Measurements from ENCODE around the gene GNAQ. TPM values are rescaled to one million over a fixed set of nuclear protein-coding genes. Genes with fewer than 3 reads are reported as not detected.
"Not testable (repeated sequence)": the region's sequence is repeated elsewhere in the genome, so short reads cannot be mapped to it uniquely, and the experiment has no call there.

GNAQ gene
- total RNA-seq, 2 experiments from 2014 or later = 22.4 to 22.7 TPM

GRCh38 chr9:77770340-77770739 lies 261.3 kb downstream of the GNAQ start:
- Mint-ChIP-seq H3K27me3 (no peaks in the 10 kb centered on the region), H3K36me3 (peaks cover 9% of the 10 kb centered on the region), H3K4me3 (no peak overlapping the region), H3K4me1 (no peaks in the 10 kb centered on the region), H3K27ac (no peak overlapping the region), H3K9me3 (peaks cover 3% of the 10 kb centered on the region)
- no peak for DNase-seq

GRCh38 chr9:77769246-77769645 lies 262.4 kb downstream of the GNAQ start:
- no peaks in the 10 kb centered on the region for H3K27me3 Mint-ChIP-seq
- no peaks in the 10 kb centered on the region for H3K4me1 Mint-ChIP-seq
- DNase-seq = no peak
- H3K9me3 Mint-ChIP-seq = peaks cover 3% of the 10 kb centered on the region
- H3K36me3 Mint-ChIP-seq = peaks cover 13% of the 10 kb centered on the region
- H3K27ac Mint-ChIP-seq = no peak overlapping the region
- H3K4me3 Mint-ChIP-seq = no peak overlapping the region

- no peak for DNase-seq
- no peak overlapping the region for H3K4me3 Mint-ChIP-seq
- H3K36me3 Mint-ChIP-seq = peaks cover 19% of the 10 kb centered on the region
- H3K27ac Mint-ChIP-seq = no peak overlapping the region
- peaks cover 3% of the 10 kb centered on the region for H3K9me3 Mint-ChIP-seq
- no peaks in the 10 kb centered on the region for H3K4me1 Mint-ChIP-seq
- H3K27me3 Mint-ChIP-seq = no peaks in the 10 kb centered on the region
Observed at GRCh38 chr9:77766587-77766986, 265.0 kb downstream of the GNAQ start.

- no peak overlapping the region for H3K27ac Mint-ChIP-seq
- no peak for DNase-seq
- H3K9me3 Mint-ChIP-seq = peaks cover 3% of the 10 kb centered on the region
- no peaks in the 10 kb centered on the region for H3K27me3 Mint-ChIP-seq
- no peaks in the 10 kb centered on the region for H3K4me1 Mint-ChIP-seq
- no peak overlapping the region for H3K4me3 Mint-ChIP-seq
- peaks cover 16% of the 10 kb centered on the region for H3K36me3 Mint-ChIP-seq
Observed at GRCh38 chr9:77765781-77766259, 265.8 kb downstream of the GNAQ start.

- Mint-ChIP-seq H3K27me3 (no peaks in the 10 kb centered on the region), H3K4me3 (no peak overlapping the region), H3K36me3 (peaks cover 17% of the 10 kb centered on the region), H3K27ac (no peak overlapping the region), H3K4me1 (no peaks in the 10 kb centered on the region), H3K9me3 (peaks cover 3% of the 10 kb centered on the region)
- no peak for DNase-seq
Observed at GRCh38 chr9:77764894-77765780, 266.5 kb downstream of the GNAQ start.

- Mint-ChIP-seq H3K36me3 (peaks cover 18% of the 10 kb centered on the region), H3K27ac (no peak overlapping the region), H3K27me3 (no peaks in the 10 kb centered on the region), H3K4me3 (no peak overlapping the region), H3K9me3 (peaks cover 3% of the 10 kb centered on the region), H3K4me1 (no peaks in the 10 kb centered on the region)
- no peak for DNase-seq
Observed at GRCh38 chr9:77763566-77763965, 268.0 kb downstream of the GNAQ start.

- peaks cover 34% of the 10 kb centered on the region for H3K36me3 Mint-ChIP-seq
- H3K9me3 Mint-ChIP-seq, H3K4me3 Mint-ChIP-seq, H3K27me3 Mint-ChIP-seq, DNase-seq, H3K4me1 Mint-ChIP-seq, H3K27ac Mint-ChIP-seq: not testable (repeated sequence)
Observed at GRCh38 chr9:77760919-77761318, 270.7 kb downstream of the GNAQ start.

GRCh38 chr9:77759391-77759790 lies 272.2 kb downstream of the GNAQ start:
- Mint-ChIP-seq H3K27ac (no peak overlapping the region), H3K27me3 (no peaks in the 10 kb centered on the region), H3K9me3 (peaks cover 6% of the 10 kb centered on the region), H3K4me3 (no peak overlapping the region), H3K36me3 (peaks cover 26% of the 10 kb centered on the region), H3K4me1 (no peaks in the 10 kb centered on the region)
- DNase-seq = no peak

- H3K27ac Mint-ChIP-seq = no peak overlapping the region
- H3K4me3 Mint-ChIP-seq = no peak overlapping the region
- H3K4me1 Mint-ChIP-seq = peaks cover 5% of the 10 kb centered on the region
- H3K27me3 Mint-ChIP-seq = no peaks in the 10 kb centered on the region
- peaks cover 6% of the 10 kb centered on the region for H3K9me3 Mint-ChIP-seq
- H3K36me3 Mint-ChIP-seq = peaks cover 20% of the 10 kb centered on the region
- DNase-seq = no peak
Observed at GRCh38 chr9:77756449-77756848, 275.2 kb downstream of the GNAQ start.

GRCh38 chr9:77753180-77753579 lies 278.4 kb downstream of the GNAQ start:
- peaks cover 6% of the 10 kb centered on the region for H3K9me3 Mint-ChIP-seq
- H3K36me3 Mint-ChIP-seq = peaks cover 18% of the 10 kb centered on the region
- H3K4me3 Mint-ChIP-seq = no peak overlapping the region
- H3K27me3 Mint-ChIP-seq = no peaks in the 10 kb centered on the region
- H3K27ac Mint-ChIP-seq = no peak overlapping the region
- peaks cover 7% of the 10 kb centered on the region for H3K4me1 Mint-ChIP-seq
- no peak for DNase-seq

- Mint-ChIP-seq H3K27me3 (no peaks in the 10 kb centered on the region), H3K36me3 (peaks cover 16% of the 10 kb centered on the region), H3K9me3 (peaks cover 5% of the 10 kb centered on the region), H3K4me1 (peaks cover 13% of the 10 kb centered on the region), H3K4me3 (no peak overlapping the region), H3K27ac (no peak overlapping the region)
- DNase-seq = no peak
Observed at GRCh38 chr9:77752554-77752953, 279.1 kb downstream of the GNAQ start.

GRCh38 chr9:77751341-77752091 lies 280.1 kb downstream of the GNAQ start:
- no peaks in the 10 kb centered on the region for H3K27me3 Mint-ChIP-seq
- peaks cover 20% of the 10 kb centered on the region for H3K4me1 Mint-ChIP-seq
- peak overlapping the region; percentile 54 for H3K27ac Mint-ChIP-seq
- H3K4me3 Mint-ChIP-seq = peak overlapping the region; percentile 29
- peaks cover 12% of the 10 kb centered on the region for H3K36me3 Mint-ChIP-seq
- H3K9me3 Mint-ChIP-seq = peaks cover 1% of the 10 kb centered on the region
- DNase-seq = no peak

- H3K4me1 Mint-ChIP-seq = peaks cover 26% of the 10 kb centered on the region
- H3K9me3 Mint-ChIP-seq = peaks cover 4% of the 10 kb centered on the region
- peaks cover 13% of the 10 kb centered on the region for H3K36me3 Mint-ChIP-seq
- no peaks in the 10 kb centered on the region for H3K27me3 Mint-ChIP-seq
- no peak for DNase-seq
- no peak overlapping the region for H3K4me3 Mint-ChIP-seq
- H3K27ac Mint-ChIP-seq = no peak overlapping the region
Observed at GRCh38 chr9:77750981-77751340, 280.6 kb downstream of the GNAQ start.

- no peak for DNase-seq
- H3K36me3 Mint-ChIP-seq = peaks cover 14% of the 10 kb centered on the region
- H3K27me3 Mint-ChIP-seq = no peaks in the 10 kb centered on the region
- H3K9me3 Mint-ChIP-seq = peaks cover 4% of the 10 kb centered on the region
- H3K4me3 Mint-ChIP-seq = no peak overlapping the region
- H3K4me1 Mint-ChIP-seq = peaks cover 32% of the 10 kb centered on the region
- no peak overlapping the region for H3K27ac Mint-ChIP-seq
Observed at GRCh38 chr9:77750284-77750683, 281.3 kb downstream of the GNAQ start.

GRCh38 chr9:77748214-77748772 lies 283.3 kb downstream of the GNAQ start:
- H3K4me3 Mint-ChIP-seq = no peak overlapping the region
- H3K27ac Mint-ChIP-seq = no peak overlapping the region
- peaks cover 4% of the 10 kb centered on the region for H3K9me3 Mint-ChIP-seq
- peaks cover 22% of the 10 kb centered on the region for H3K36me3 Mint-ChIP-seq
- peaks cover 39% of the 10 kb centered on the region for H3K4me1 Mint-ChIP-seq
- no peaks in the 10 kb centered on the region for H3K27me3 Mint-ChIP-seq
- DNase-seq = no peak
